ENCODE measurements around the gene YPEL3.
"Not testable (repeated sequence)": the region's sequence is repeated elsewhere in the genome, so short reads cannot be mapped to it uniquely, and the experiment has no call there.

Gene YPEL3

GRCh38 chr16:30116291-30117207 is 20.5 kb upstream of the YPEL3 start:
- no peak for DNase-seq

GRCh38 chr16:30115238-30115637 is 19.2 kb upstream of the YPEL3 start:
- peak in 1 of 2 donors; percentile 20 for DNase-seq

GRCh38 chr16:30114833-30115232 is 18.8 kb upstream of the YPEL3 start:
- DNase-seq = not testable (repeated sequence)

GRCh38 chr16:30114411-30114810 is 18.4 kb upstream of the YPEL3 start:
- DNase-seq = no peak

GRCh38 chr16:30113711-30114333 is 17.8 kb upstream of the YPEL3 start:
- no peak for DNase-seq

GRCh38 chr16:30113031-30113710 is 17.2 kb upstream of the YPEL3 start, which contains the start of gene GDPD3:
Gene GDPD3, minus strand, starts transcription at chr16:30113537. Its CDS starts 59 bp downstream, at chr16:30113478.
- DNase-seq = no peak

- peak; percentile 49 to 56 for DNase-seq
Observed at GRCh38 chr16:30112197-30113030, 16.4 kb upstream of the YPEL3 start.

GRCh38 chr16:30110661-30111060 is 14.6 kb upstream of the YPEL3 start:
- no peak for DNase-seq

GRCh38 chr16:30108059-30108850 is 12.2 kb upstream of the YPEL3 start:
- DNase-seq = no peak

- no peak for DNase-seq
Observed at GRCh38 chr16:30104492-30104891, 8.5 kb upstream of the YPEL3 start.

- DNase-seq = no peak
Observed at GRCh38 chr16:30104090-30104489, 8.1 kb upstream of the YPEL3 start.

- no peak for DNase-seq
Observed at GRCh38 chr16:30096862-30097563, 1.0 kb upstream of the YPEL3 start.

GRCh38 chr16:30095166-30096078 is 591 bp downstream of the YPEL3 start:
- DNase-seq = no peak

GRCh38 chr16:30094541-30095165 is 1.4 kb downstream of the YPEL3 start:
- no peak for DNase-seq

- peak; percentile 35 to 46 for DNase-seq
Observed at GRCh38 chr16:30092373-30093010, 3.5 kb downstream of the YPEL3 start.

- peak; percentile 92 for DNase-seq
Observed at GRCh38 chr16:30091474-30092372, 4.3 kb downstream of the YPEL3 start, which contains the start of gene TBX6. Gene TBX6, minus strand, starts transcription at chr16:30091924. Its CDS starts 731 bp downstream, at chr16:30091193.

- DNase-seq = no peak
Observed at GRCh38 chr16:30090610-30091331, 5.2 kb downstream of the YPEL3 start.
